ENCODE data around the gene ISY1. TPM values are rescaled to one million over a fixed set of nuclear protein-coding genes. Genes with fewer than 3 reads are reported as not detected.

The ISY1 gene
- total and polyA plus RNA-seq, 7 experiments from 2014 or later = 27.6 to 130 (median 39.4) TPM

DNA sequence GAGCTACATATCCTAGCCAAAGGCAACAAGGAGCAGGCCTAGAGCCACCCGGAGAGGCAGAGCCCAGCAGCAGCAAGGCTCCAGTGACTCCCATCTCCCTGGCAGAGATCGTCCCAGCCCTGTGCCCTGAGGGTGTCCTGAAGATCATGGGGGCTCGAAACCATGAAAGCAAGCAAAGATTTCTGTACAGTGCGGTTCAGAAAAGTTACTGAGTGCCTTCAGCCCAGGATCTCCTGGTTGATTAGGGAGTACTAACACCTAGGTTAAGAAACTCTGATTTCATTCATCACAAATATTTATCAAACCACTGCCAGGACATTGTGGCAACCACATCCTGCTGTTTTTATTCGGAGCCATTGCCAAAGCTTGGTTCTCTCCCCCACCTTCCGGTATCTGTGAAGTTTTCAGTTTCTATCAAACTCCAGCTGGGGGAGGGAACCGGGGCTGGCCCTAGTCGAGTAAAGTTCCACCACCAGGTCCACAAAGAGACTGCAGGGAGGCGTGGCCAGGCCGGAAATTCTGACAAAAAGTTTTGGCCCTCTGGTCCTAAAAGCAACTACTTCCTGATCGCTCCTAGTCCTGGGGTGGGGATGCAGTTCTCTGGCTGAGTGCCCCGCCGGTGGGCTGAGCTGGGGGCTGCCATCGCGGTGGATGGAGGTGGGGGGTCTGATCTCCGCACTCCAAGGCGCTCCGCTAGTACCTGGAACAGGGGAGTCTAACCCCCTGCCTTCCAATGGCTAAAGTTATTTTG lies 40.4 kb downstream of the ISY1 start:
- CTCF ChIA-PET = interaction anchor here (0.6 to 3.9 kb wide), 14 partner anchors 10 to 196 kb away, joined by 3 to 47 read pairs (median 4); no protein-coding TSS in a partner anchor
- no peaks in the 10 kb centered on the region for H3K27me3 Mint-ChIP-seq
- Histone ChIP-seq H3K4me3 (ENCODE audit: low read length) (peak overlapping the region; percentile 95), H3K36me3 (ENCODE audit: control insufficient read depth in 2 of 3, insufficient read depth in 3 of 3, low read length in 3 of 3) (peaks cover 0 to 22% (median 6%) of the 10 kb centered on the region in 3 experiments), H3K9me3 (ENCODE audit: control insufficient read depth in 2 of 3, low read length in 3 of 3) (no peaks in the 10 kb centered on the region), H3K27me3 (ENCODE audit: control insufficient read depth in 2 of 2, insufficient read depth in 2 of 2, low read length in 2 of 2) (no peaks in the 10 kb centered on the region), H3K27ac (ENCODE audit: low read depth, low read length) (peak overlapping the region; percentile 83), H3K4me1 (ENCODE audit: control insufficient read depth in 2 of 2, insufficient read depth in 2 of 2, low read length in 2 of 2) (peaks cover 32 to 33% of the 10 kb centered on the region in 2 donors)
- H3K9me3 Mint-ChIP-seq = no peaks in the 10 kb centered on the region
- peaks cover 26 to 58% (median 42%) of the 10 kb centered on the region in 7 donors for H3K4me1 Mint-ChIP-seq
- H3K4me3 Mint-ChIP-seq = peak overlapping the region; percentile 86 to 99 (median 98)
- ATAC-seq (peak; percentile 72), DNase-seq (peak; percentile 63 to 96 (median 93))
- POLR2A ChIA-PET = interaction anchor here (0.6 to 8.9 kb wide), 32 partner anchors 11 to 439 kb away, joined by 3 to 111 read pairs (median 6); partner anchors contain the start of genes CFAP92, CNBP and COPG1
- intact Hi-C loops (cut with micrococcal nuclease) = loop anchor here (1.0 to 10.0 kb wide), 23 partner anchors 8 to 504 kb away; partner anchors contain the start of genes ACAD9 (in 2 of the 2), HMCES (in 2 of the 2), IFT122 (in 2 of the 2) and ISY1 (in 2 of the 2)
- H3K27ac Mint-ChIP-seq = peak overlapping the region; percentile 91 to 100 (median 97)
- H3K36me3 Mint-ChIP-seq = peaks cover 6 to 39% (median 37%) of the 10 kb centered on the region in 5 donors

DNA sequence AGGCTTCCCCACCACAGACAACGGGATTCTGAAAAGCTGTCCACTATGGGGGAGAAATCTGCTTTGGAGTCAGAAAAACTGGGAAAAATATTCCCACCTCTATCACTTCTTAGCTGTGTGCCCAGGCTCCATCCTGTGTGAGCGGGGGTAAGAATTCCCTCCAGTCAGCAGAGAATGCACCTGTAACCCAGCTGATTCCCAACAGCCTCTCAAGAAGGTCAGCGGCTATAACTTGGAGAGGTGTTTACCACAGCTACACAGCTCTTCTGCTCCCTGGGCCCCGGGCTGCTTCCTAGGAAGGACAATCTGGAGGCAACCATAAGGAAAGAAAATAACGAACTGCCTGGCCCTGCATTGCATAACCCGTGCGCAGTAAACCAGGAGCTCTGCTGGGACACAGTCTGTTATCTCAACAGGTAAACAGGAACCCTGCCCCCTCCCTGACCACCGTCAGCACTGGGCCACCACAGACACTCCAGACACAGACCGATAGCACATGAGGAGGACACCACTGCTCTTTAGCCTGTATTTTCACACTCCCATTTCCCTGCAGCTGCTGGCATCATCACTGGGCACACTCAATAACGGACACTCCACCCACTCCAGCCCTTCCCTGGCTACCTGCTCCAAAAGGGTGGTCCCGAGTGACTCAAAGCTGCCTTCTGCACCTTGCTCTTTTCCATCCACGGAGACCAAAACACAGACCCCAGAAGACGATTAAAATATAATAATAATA lies 41.3 kb downstream of the ISY1 start:
- peaks cover 0 to 27% (median 6%) of the 10 kb centered on the region in 3 experiments for H3K36me3 ChIP-seq (ENCODE audit: control insufficient read depth in 2 of 3, insufficient read depth in 3 of 3, low read length in 3 of 3)
- DNase-seq (peak in 1 of 9 donors; percentile 35), ATAC-seq (no peak)
- H3K27me3 Mint-ChIP-seq = no peaks in the 10 kb centered on the region
- no peaks in the 10 kb centered on the region for H3K9me3 Mint-ChIP-seq
- no peaks in the 10 kb centered on the region for H3K27me3 ChIP-seq (ENCODE audit: control insufficient read depth in 2 of 2, insufficient read depth in 2 of 2, low read length in 2 of 2)
- peaks cover 6 to 43% (median 39%) of the 10 kb centered on the region in 5 donors for H3K36me3 Mint-ChIP-seq
- H3K27ac Mint-ChIP-seq = peak overlapping the region; percentile 91 to 100 (median 97)
- peak overlapping the region; percentile 83 for H3K27ac ChIP-seq (ENCODE audit: low read depth, low read length)
- H3K4me1 ChIP-seq (ENCODE audit: control insufficient read depth in 2 of 2, insufficient read depth in 2 of 2, low read length in 2 of 2) = peaks cover 32 to 39% of the 10 kb centered on the region in 2 donors
- ChIA-PET CTCF (interaction anchor here (0.8 to 3.9 kb wide), 15 partner anchors 11 to 197 kb away, joined by 3 to 47 read pairs (median 3); no protein-coding TSS in a partner anchor), POLR2A (interaction anchor here (0.7 to 8.9 kb wide), 25 partner anchors 10 to 197 kb away, joined by 3 to 111 read pairs (median 7); partner anchors contain the start of genes CFAP92, CNBP and COPG1)
- no peaks in the 10 kb centered on the region for H3K9me3 ChIP-seq (ENCODE audit: control insufficient read depth in 2 of 3, low read length in 3 of 3)
- intact Hi-C loops (cut with micrococcal nuclease) = loop anchor here (1.0 to 10.0 kb wide), 25 partner anchors 7 to 503 kb away; partner anchors contain the start of genes ACAD9 (in 2 of the 2), CNBP (in 2 of the 2), COPG1 (in 2 of the 2) and HMCES (in 2 of the 2)
- H3K4me3 ChIP-seq (ENCODE audit: low read length) = peak overlapping the region; percentile 95
- H3K4me3 Mint-ChIP-seq = peak overlapping the region; percentile 86 to 99 (median 98)
- peaks cover 26 to 64% (median 48%) of the 10 kb centered on the region in 7 donors for H3K4me1 Mint-ChIP-seq

DNA sequence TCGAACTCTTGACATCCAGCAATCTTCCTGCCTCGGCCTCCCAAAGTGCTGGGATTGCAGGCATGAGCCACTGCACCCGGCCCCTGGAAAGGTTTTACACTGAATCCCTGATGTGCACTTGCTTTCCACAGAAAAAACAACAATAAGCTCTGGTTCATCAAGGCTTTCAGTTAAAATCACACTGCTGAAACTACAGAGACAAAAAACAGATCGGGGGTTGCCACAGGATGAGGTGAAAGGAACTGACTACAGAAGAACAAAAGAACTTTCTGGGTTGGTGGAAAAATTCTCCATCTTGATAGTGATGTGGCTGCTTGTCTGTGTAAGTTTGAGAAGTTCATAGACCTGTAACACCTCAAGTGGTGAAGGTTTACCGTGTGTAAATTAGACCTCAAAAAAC lies 42.1 kb downstream of the ISY1 start:
- Mint-ChIP-seq H3K27me3 (no peaks in the 10 kb centered on the region), H3K4me3 (peak overlapping the region; percentile 86 to 99 (median 98)), H3K27ac (peak overlapping the region; percentile 91 to 100 (median 97)), H3K4me1 (peaks cover 34 to 72% (median 56%) of the 10 kb centered on the region in 7 donors), H3K9me3 (no peaks in the 10 kb centered on the region), H3K36me3 (peaks cover 9 to 47% (median 42%) of the 10 kb centered on the region in 5 donors)
- peak; percentile 60 for ATAC-seq
- ChIA-PET CTCF (interaction anchor here (0.6 to 3.9 kb wide), 12 partner anchors 13 to 149 kb away, joined by 3 to 47 read pairs (median 3); no protein-coding TSS in a partner anchor), POLR2A (interaction anchor here (0.6 to 8.9 kb wide), 26 partner anchors 9 to 331 kb away, joined by 3 to 111 read pairs (median 4); partner anchors contain the start of genes CFAP92, CNBP, COPG1 and GP9)
- intact Hi-C loops (cut with micrococcal nuclease) = loop anchor here (1.0 to 5.0 kb wide), 6 partner anchors 14 to 131 kb away; partner anchors contain the start of genes CNBP (in 1 of the 2) and COPG1 (in 1 of the 2)
- Histone ChIP-seq H3K4me3 (ENCODE audit: low read length) (peak overlapping the region; percentile 95), H3K4me1 (ENCODE audit: control insufficient read depth in 2 of 2, insufficient read depth in 2 of 2, low read length in 2 of 2) (peaks cover 32 to 47% of the 10 kb centered on the region in 2 donors), H3K27me3 (ENCODE audit: control insufficient read depth in 2 of 2, insufficient read depth in 2 of 2, low read length in 2 of 2) (no peaks in the 10 kb centered on the region), H3K27ac (ENCODE audit: low read depth, low read length) (peak overlapping the region; percentile 83), H3K9me3 (ENCODE audit: control insufficient read depth in 2 of 3, low read length in 3 of 3) (no peaks in the 10 kb centered on the region), H3K36me3 (ENCODE audit: control insufficient read depth in 2 of 3, insufficient read depth in 3 of 3, low read length in 3 of 3) (peaks cover 0 to 32% (median 6%) of the 10 kb centered on the region in 3 experiments)
- DNase-seq = peak in 8 of 9 donors; percentile 30 to 94 (median 91)

DNA sequence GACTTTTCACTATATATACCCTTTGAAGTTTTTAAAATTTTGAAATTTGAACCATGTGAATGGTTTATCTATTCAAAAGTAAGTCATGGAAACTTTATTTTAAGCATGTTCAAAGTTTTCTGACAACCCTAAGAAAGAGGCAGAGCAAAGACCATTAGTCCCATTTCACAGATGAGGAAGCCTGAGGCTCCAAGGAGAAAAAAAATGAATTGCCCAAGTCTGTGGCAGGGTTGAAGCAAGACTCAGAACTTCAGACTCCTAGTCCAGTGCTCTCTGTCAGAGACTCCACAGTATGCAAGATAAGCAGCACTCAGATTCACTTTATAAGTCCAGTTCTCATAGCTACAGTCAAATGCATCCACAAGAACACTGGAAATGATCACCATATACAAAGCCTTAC lies 43.7 kb downstream of the ISY1 start:
- ATAC-seq (no peak), DNase-seq (no peak)
- Histone ChIP-seq H3K9me3 (ENCODE audit: control insufficient read depth in 2 of 3, low read length in 3 of 3) (no peaks in the 10 kb centered on the region), H3K4me1 (ENCODE audit: control insufficient read depth in 2 of 2, insufficient read depth in 2 of 2, low read length in 2 of 2) (peaks cover 32 to 60% of the 10 kb centered on the region in 2 donors), H3K36me3 (ENCODE audit: control insufficient read depth in 2 of 3, insufficient read depth in 3 of 3, low read length in 3 of 3) (peaks cover 0 to 37% (median 6%) of the 10 kb centered on the region in 3 experiments), H3K4me3 (ENCODE audit: low read length) (peak overlapping the region; percentile 95), H3K27ac (ENCODE audit: low read depth, low read length) (peak overlapping the region; percentile 83), H3K27me3 (ENCODE audit: control insufficient read depth in 2 of 2, insufficient read depth in 2 of 2, low read length in 2 of 2) (no peaks in the 10 kb centered on the region)
- Mint-ChIP-seq H3K4me3 (peak overlapping the region; percentile 70 to 99 (median 94)), H3K27ac (peak overlapping the region; percentile 91 to 100 (median 97)), H3K9me3 (no peaks in the 10 kb centered on the region), H3K4me1 (peaks cover 35 to 73% (median 63%) of the 10 kb centered on the region in 7 donors), H3K27me3 (no peaks in the 10 kb centered on the region), H3K36me3 (peaks cover 9 to 52% (median 44%) of the 10 kb centered on the region in 5 donors)
- intact Hi-C loops (cut with micrococcal nuclease) = loop anchor here in 1 of 2 donors (2.0 to 5.0 kb wide), 2 partner anchors 14 to 35 kb away; no protein-coding TSS in a partner anchor
- ChIA-PET POLR2A (interaction anchor here (0.9 to 8.9 kb wide), 11 partner anchors 7 to 238 kb away, joined by 3 to 111 read pairs (median 60); partner anchors contain the start of genes ACAD9, CNBP and COPG1), CTCF (interaction anchor here (1.1 to 3.9 kb wide), 5 partner anchors 15 to 147 kb away, joined by 3 to 47 read pairs (median 6); no protein-coding TSS in a partner anchor)

DNA sequence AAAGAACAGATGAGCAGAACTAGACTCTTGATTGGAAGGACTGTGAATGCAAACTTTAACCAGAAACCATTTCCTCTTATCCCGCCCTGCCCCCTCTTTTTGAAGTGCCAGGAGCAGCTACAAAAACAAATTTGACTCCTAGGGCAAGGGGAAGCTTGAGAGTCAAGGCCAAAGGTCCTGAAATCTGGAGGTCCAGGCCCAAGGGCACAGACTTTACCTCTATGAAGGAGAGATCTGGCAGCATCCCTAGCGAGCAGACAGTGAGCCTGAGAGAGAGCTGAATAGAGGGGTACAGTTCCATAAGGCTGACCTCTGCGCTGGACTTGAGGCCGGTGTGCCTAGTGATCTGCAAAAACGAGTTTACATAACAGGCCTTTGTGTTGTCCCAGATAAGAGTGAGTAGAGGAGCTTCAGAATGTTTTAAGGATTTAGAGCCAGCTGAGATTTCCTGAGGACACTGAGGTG lies 44.3 kb downstream of the ISY1 start:
- DNase-seq = peak in 7 of 9 donors; percentile 32 to 61 (median 57)

More for the DNA sequence above, 44.3 kb downstream of the ISY1 start:
- intact Hi-C loops (cut with micrococcal nuclease) = loop anchor here (1.0 to 5.0 kb wide), 3 partner anchors 10 to 34 kb away; no protein-coding TSS in a partner anchor
- peak overlapping the region; percentile 90 to 100 (median 96) for H3K27ac Mint-ChIP-seq
- H3K27me3 Mint-ChIP-seq = no peaks in the 10 kb centered on the region
- Histone ChIP-seq H3K9me3 (ENCODE audit: control insufficient read depth in 2 of 3, low read length in 3 of 3) (no peaks in the 10 kb centered on the region), H3K4me1 (ENCODE audit: control insufficient read depth in 2 of 2, insufficient read depth in 2 of 2, low read length in 2 of 2) (peaks cover 32 to 65% of the 10 kb centered on the region in 2 donors), H3K36me3 (ENCODE audit: control insufficient read depth in 2 of 3, insufficient read depth in 3 of 3, low read length in 3 of 3) (peaks cover 0 to 37% (median 6%) of the 10 kb centered on the region in 3 experiments), H3K27ac (ENCODE audit: low read depth, low read length) (peak overlapping the region; percentile 83), H3K27me3 (ENCODE audit: control insufficient read depth in 2 of 2, insufficient read depth in 2 of 2, low read length in 2 of 2) (no peaks in the 10 kb centered on the region), H3K4me3 (ENCODE audit: low read length) (peak overlapping the region; percentile 24)
- ChIA-PET POLR2A (interaction anchor here (0.6 to 8.9 kb wide), 13 partner anchors 7 to 237 kb away, joined by 3 to 111 read pairs (median 3); partner anchors contain the start of genes ACAD9, CNBP and COPG1), CTCF (interaction anchor here (0.8 to 2.5 kb wide), 6 partner anchors 15 to 146 kb away, joined by 3 to 9 read pairs (median 4); no protein-coding TSS in a partner anchor)
- ATAC-seq = no peak
- H3K4me1 Mint-ChIP-seq = peaks cover 36 to 72% (median 69%) of the 10 kb centered on the region in 7 donors
- H3K4me3 Mint-ChIP-seq = peak overlapping the region; percentile 86 to 99 (median 94)
- H3K9me3 Mint-ChIP-seq = no peaks in the 10 kb centered on the region
- peaks cover 9 to 52% (median 46%) of the 10 kb centered on the region in 5 donors for H3K36me3 Mint-ChIP-seq

Data from naive thymus-derived CD4-positive, alpha-beta T cell (primary cell).